Cardiac fibroblast (primary cell): ENCODE results near the gene PEAR1.

Experiments
- DNase-seq, 2 donors: peaks; one replicate each; pipeline versions ENCODE4 v3.0.0 to v3.0.0-alpha.2; 2010; ENCODE audit warnings: low read depth in 2 of 2
- H3K4me3 ChIP-seq, 2 donors: replicated peaks in 1 of 2; 1 replicate in 1 of 2; 2 replicates in 1 of 2; pipeline ENCODE4 v1.5.1; 2011; ENCODE audit warnings: low read depth in 2 of 2, low read length in 2 of 2, mild to moderate bottlenecking in 2 of 2, moderate library complexity in 1 of 2
- CTCF ChIP-seq: IDR thresholded peaks from one replicate; pipeline ENCODE4 v1.5.1; 2011; ENCODE audit warnings: low read depth, mild to moderate bottlenecking, low read length, inconsistent platforms

Gene PEAR1

GRCh38 chr1:156874142-156874541 is 19.4 kb upstream of the PEAR1 start:
- H3K4me3 ChIP-seq = no peak overlapping the region
- no peak for TF ChIP-seq CTCF
- DNase-seq = no peak

DNA sequence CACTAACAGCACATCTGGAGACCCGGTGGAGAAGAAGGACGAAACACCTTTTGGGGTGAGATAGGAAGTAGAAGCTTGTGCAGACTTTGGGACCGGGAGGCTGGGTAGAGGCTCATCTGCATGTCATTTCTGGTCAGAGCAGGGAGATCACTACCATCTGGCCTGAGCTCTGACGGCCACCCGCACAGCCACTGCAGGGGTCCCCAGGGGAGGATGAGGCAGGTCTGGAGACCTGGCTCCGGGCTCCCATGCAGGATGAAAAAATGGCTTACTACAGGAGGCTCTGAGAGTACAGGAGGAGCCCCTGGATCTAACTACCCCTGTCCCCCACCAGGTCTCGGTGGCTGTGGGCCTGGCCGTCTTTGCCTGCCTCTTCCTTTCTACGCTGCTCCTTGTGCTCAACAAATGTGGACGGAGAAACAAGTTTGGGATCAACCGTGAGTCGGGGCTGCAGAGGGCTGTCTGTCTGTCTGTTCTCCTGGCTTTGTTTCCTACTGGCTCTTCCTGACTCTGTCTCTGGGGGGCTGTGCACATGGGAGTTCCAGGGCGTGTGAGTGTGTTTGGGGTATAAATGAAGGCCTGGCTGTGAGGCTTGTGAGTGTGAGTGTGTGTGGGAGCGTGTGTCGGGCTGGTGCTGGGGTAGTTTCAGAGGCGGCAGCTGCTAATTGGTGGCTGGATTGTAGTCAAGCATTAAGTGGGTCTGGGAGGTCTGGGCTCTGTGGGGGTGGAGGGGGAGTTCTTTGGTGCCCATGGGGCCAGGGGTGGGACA is 18.8 kb upstream of the PEAR1 start:
- no peak for DNase-seq

GRCh38 chr1:156875341-156875615 is 18.2 kb upstream of the PEAR1 start:
- no peak for DNase-seq
- H3K4me3 ChIP-seq = no peak overlapping the region
- TF ChIP-seq CTCF = no peak

More for the DNA sequence above, 18.8 kb upstream of the PEAR1 start:
- H3K4me3 ChIP-seq = no peak overlapping the region
- no peak for TF ChIP-seq CTCF

- no peak for TF ChIP-seq CTCF
- H3K4me3 ChIP-seq = no peak overlapping the region
- no peak for DNase-seq
Measured at GRCh38 chr1:156876281-156876680, 17.2 kb upstream of the PEAR1 start.

DNA sequence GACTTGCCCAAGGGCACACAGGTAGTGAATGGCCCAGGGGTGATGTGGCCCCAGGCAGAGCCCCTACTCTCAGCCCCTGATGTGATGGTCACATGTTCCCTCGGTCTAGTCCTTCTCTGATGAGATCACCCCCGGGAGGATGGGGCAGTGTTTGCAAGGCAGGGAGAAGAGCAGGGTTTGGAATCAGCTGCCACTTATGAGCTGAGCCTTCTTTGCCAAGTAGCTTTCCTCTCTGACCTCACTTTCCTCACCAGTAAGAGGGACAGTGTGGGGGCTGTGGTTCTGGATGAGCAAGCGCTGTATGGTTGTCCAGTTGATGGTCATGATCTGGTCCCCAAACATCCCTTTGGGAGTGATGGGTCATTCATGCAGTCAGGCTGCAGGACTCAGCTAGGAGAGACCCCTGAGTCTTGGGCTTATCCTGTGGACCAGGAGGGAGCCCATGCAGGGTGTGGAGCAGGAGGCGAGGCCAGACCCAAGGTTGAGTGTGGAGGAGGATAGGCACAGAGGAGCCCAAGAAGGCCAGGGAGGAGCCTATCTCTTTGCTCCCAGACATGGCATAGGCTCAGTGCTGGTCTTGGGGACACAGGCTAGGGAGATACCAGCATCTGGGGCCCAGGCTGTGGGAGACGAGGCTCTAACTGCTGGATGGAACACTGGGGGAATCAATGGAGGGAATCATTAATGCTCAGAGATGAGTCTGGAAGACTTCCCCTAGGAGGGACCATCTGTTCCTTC is 15.9 kb upstream of the PEAR1 start:
- TF ChIP-seq CTCF = no peak
- H3K4me3 ChIP-seq = no peak overlapping the region
- DNase-seq = no peak

DNA sequence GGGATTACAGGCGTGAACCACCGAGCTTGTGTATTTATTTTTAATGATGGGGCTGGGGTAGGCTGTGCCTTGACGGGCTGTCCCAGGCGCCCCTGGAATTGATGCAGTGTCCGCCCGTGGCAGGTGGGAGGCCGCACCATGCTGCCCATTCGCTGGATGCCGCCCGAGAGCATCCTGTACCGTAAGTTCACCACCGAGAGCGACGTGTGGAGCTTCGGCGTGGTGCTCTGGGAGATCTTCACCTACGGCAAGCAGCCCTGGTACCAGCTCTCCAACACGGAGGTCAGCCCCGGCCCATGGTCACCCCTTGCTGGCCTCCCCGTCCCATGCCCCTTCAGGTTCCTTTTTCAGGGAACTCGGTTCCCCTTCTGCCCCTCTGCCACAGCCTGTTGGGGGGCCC is 13.6 kb upstream of the PEAR1 start:
- DNase-seq = no peak
- TF ChIP-seq CTCF = no peak
- no peak overlapping the region for H3K4me3 ChIP-seq
